B cell (primary cell): ENCODE measurements around the gene IVL. TPM values are rescaled to one million over a fixed set of nuclear protein-coding genes. Genes with fewer than 3 reads are reported as not detected.

ENCODE experiments used
- ATAC-seq: fragments of 200-7000 bp; cut with Tn5 transposase; one replicate; pipeline ENCODE4 v1.10.0; 2021; ENCODE audit warnings: low read depth, mild to moderate bottlenecking, moderate number of reproducible peaks, moderate library complexity
- CTCF ChIA-PET: fragments of 350-600 bp; sonication (Branson Sonifier 250); formaldehyde crosslinking; loops from one replicate; lab custom pipeline; 2021; ENCODE audit warnings: antibody characterized with exemption, inconsistent platforms; lab: Charles Lee
- POLR2A ChIA-PET: fragments of 350-600 bp; sonication (Branson Sonifier 250); formaldehyde crosslinking; loops from one replicate; lab custom pipeline; 2021; ENCODE audit warnings: antibody characterized with exemption; lab: Charles Lee
- DNase-seq: peaks from one replicate; pipeline ENCODE4 v3.0.0; 2013
- H2AFZ ChIP-seq: 2 replicates; pipeline ENCODE4 v1.6.1; 2012; ENCODE audit warnings: mild to moderate bottlenecking, low read depth, low read length; ENCODE audit not compliant: insufficient read depth, poor library complexity, severe bottlenecking
- H3K27ac ChIP-seq, 2 donors: 1 replicate in 1 of 2; 2 replicates in 1 of 2; pipeline ENCODE4 v1.5.1; 2012 to 2013; ENCODE audit warnings: low read length in 2 of 2, mild to moderate bottlenecking in 2 of 2, moderate library complexity in 1 of 2
- H3K27me3 ChIP-seq, 4 experiments: fragments of 200-600 bp in 1 of 4; sonication (generic) in 1 of 4; replicated peaks in 1 of 4; 1 replicate in 2 of 4; 2 replicates in 2 of 4; pipeline versions ENCODE4 v1.6.1 to v1.7.0; 2013 to 2016; ENCODE audit warnings: low read length in 3 of 4, mild to moderate bottlenecking in 2 of 4, mixed read lengths in 1 of 4, moderate library complexity in 1 of 4; ENCODE audit not compliant: insufficient read depth in 4 of 4, control insufficient read depth in 3 of 4; ENCODE audit errors: control extremely low read depth in 1 of 4
- H3K36me3 ChIP-seq, 2 experiments: replicated peaks in 1 of 2; 1 replicate in 1 of 2; 2 replicates in 1 of 2; pipeline versions ENCODE4 v1.6.1 to v1.7.1; 2013; ENCODE audit warnings: low read length in 1 of 2; ENCODE audit not compliant: insufficient read depth in 2 of 2, control insufficient read depth in 1 of 2; ENCODE audit errors: control extremely low read depth in 1 of 2, extremely low read depth in 1 of 2
- H3K4me1 ChIP-seq, 2 donors: fragments of 200-600 bp in 1 of 2; sonication (generic) in 1 of 2; 1 replicate in 1 of 2; 2 replicates in 1 of 2; pipeline versions ENCODE4 v1.5.1 to v1.6.1; 2013 to 2017; ENCODE audit warnings: low read length in 2 of 2; ENCODE audit not compliant: control insufficient read depth in 2 of 2, insufficient read depth in 2 of 2
- H3K4me2 ChIP-seq: replicated peaks from 2 replicates; pipeline ENCODE3; 2012; ENCODE audit warnings: mild to moderate bottlenecking, low read depth, low read length; ENCODE audit not compliant: poor library complexity, severe bottlenecking
- H3K4me3 ChIP-seq, 5 experiments: fragments of 200-600 bp in 1 of 5; sonication (generic) in 1 of 5; 1 replicate in 3 of 5; 2 replicates in 2 of 5; pipeline versions ENCODE4 v1.5.1 to v1.7.0; 2011 to 2016; ENCODE audit warnings: low read length in 4 of 5, mild to moderate bottlenecking in 4 of 5, low read depth in 2 of 5, control low read depth in 1 of 5, moderate library complexity in 1 of 5; ENCODE audit not compliant: insufficient read depth in 1 of 5; ENCODE audit errors: control extremely low read depth in 1 of 5, extremely low read depth in 1 of 5
- H3K79me2 ChIP-seq: fragments of 200-600 bp; sonication (generic); one replicate; pipeline ENCODE4 v1.6.0; 2016; ENCODE audit warnings: low read length; ENCODE audit not compliant: control insufficient read depth, insufficient read depth
- H3K9ac ChIP-seq: fragments of 200-600 bp; sonication (generic); 2 replicates; pipeline ENCODE4 v1.6.1; 2017; ENCODE audit warnings: mild to moderate bottlenecking, low read length, moderate library complexity
- H3K9me3 ChIP-seq, 3 donors: one replicate each; pipeline versions ENCODE4 v1.6.1 to v1.7.1; 2013; ENCODE audit warnings: low read length in 2 of 3; ENCODE audit not compliant: control insufficient read depth in 2 of 3, insufficient read depth in 1 of 3; ENCODE audit errors: control extremely low read depth in 1 of 3
- H4K20me1 ChIP-seq: 2 replicates; pipeline ENCODE4 v1.6.0; 2012; ENCODE audit warnings: mild to moderate bottlenecking, low read length; ENCODE audit not compliant: insufficient read depth, control insufficient read depth, poor library complexity, severe bottlenecking
- H3K27ac Mint-ChIP-seq: one replicate; pipeline ENCODE4 v1.8.0; 2021; ENCODE audit warnings: mixed read lengths
- H3K27me3 Mint-ChIP-seq: one replicate; pipeline ENCODE4 v1.8.0; 2021; ENCODE audit warnings: mixed read lengths
- H3K4me1 Mint-ChIP-seq: one replicate; pipeline ENCODE4 v1.8.0; 2021; ENCODE audit warnings: mixed read lengths
- H3K4me3 Mint-ChIP-seq: one replicate; pipeline ENCODE4 v1.8.0; 2021; ENCODE audit warnings: mixed read lengths
- H3K9me3 Mint-ChIP-seq: one replicate; pipeline ENCODE4 v1.8.0; 2022; ENCODE audit warnings: mixed read lengths; ENCODE audit not compliant: insufficient read depth
- CTCF ChIP-seq: fragments of 200-600 bp; IDR thresholded peaks from one replicate; pipeline ENCODE4 v1.8.0; 2022; ENCODE audit warnings: antibody characterized with exemption, mild to moderate bottlenecking
- EZH2 ChIP-seq: IDR thresholded peaks from 2 replicates; pipeline ENCODE4 v1.6.1; 2012; ENCODE audit warnings: borderline replicate concordance, low read depth, mild to moderate bottlenecking, moderate library complexity, low read length; ENCODE audit not compliant: insufficient read depth, poor library complexity, severe bottlenecking
- WGBS: methylation state at CpG from one replicate; pipeline ENCODE4 v1.1.5; 2013; ENCODE audit warnings: missing lambda C conversion rate; ENCODE audit not compliant: insufficient coverage; 5-methylcytosine and 5-hydroxymethylcytosine counted together
- intact Hi-C: fragments of 100-400 bp; cut with micrococcal nuclease; formaldehyde crosslinking; loops from one replicate; pipeline ENCODE4 v1.10.0; 2022
- polyA plus RNA-seq: library from polyadenylated mRNA; depleted of rRNA; stranded (reverse); fragments of >200 nt; gene quantifications from 2 replicates; pipeline ENCODE4 v1.2.3, GENCODE V29; 2012
- total RNA-seq, 2 donors: library from RNA; stranded (reverse); fragments of 120-200 nt in 1 of 2; gene quantifications; 1 replicate in 1 of 2; 2 replicates in 1 of 2; pipeline versions ENCODE4 v1.2.3 to v1.2.4, GENCODE V29; 2013 to 2022

Gene IVL
- total and polyA plus RNA-seq, 2 donors (not counting 1 experiment from before 2014, with no cell fraction given) = not detected

GRCh38 chr1:152926091-152926490 lies 17.7 kb downstream of the IVL start:
- ChIA-PET POLR2A (no interaction called here), CTCF (interaction anchor here (1.4 kb wide), 1 partner anchor 55 kb away, joined by 4 read pairs; no protein-coding TSS in a partner anchor)
- Histone ChIP-seq H3K9me3 (no peaks in the 10 kb centered on the region), H3K9ac (no peak overlapping the region), H3K27ac (no peak overlapping the region), H3K4me2 (no peak overlapping the region), H3K4me3 (no peak overlapping the region), H3K27me3 (peaks cover 0 to 7% (median 5%) of the 10 kb centered on the region in 4 experiments), H2AFZ (no peak overlapping the region), H3K4me1 (no peaks in the 10 kb centered on the region), H3K79me2 (no peaks in the 10 kb centered on the region), H3K36me3 (no peaks in the 10 kb centered on the region), H4K20me1 (no peaks in the 10 kb centered on the region)
- DNase-seq = no peak
- Mint-ChIP-seq H3K4me3 (no peak overlapping the region), H3K27ac (no peak overlapping the region), H3K9me3 (no peaks in the 10 kb centered on the region), H3K27me3 (peaks cover 18% of the 10 kb centered on the region), H3K4me1 (no peaks in the 10 kb centered on the region)
- WGBS = 50% methylated on average over 2 of the region's 3 CpGs
- no peak for ATAC-seq
- TF ChIP-seq EZH2 = no peak
- no peak for TF ChIP-seq CTCF
- intact Hi-C loops = no loop called here

GRCh38 chr1:152928671-152929070 lies 20.3 kb downstream of the IVL start:
- DNase-seq (no peak), ATAC-seq (no peak)
- no peaks in the 10 kb centered on the region for H4K20me1 ChIP-seq
- H3K9me3 ChIP-seq = no peaks in the 10 kb centered on the region
- CTCF ChIA-PET = no interaction called here
- intact Hi-C loops = no loop called here
- no peaks in the 10 kb centered on the region for H3K9me3 Mint-ChIP-seq
- H3K9ac ChIP-seq = no peak overlapping the region
- no peak overlapping the region for H3K4me3 Mint-ChIP-seq
- no peaks in the 10 kb centered on the region for H3K4me1 Mint-ChIP-seq
- H3K27me3 Mint-ChIP-seq = peaks cover 4% of the 10 kb centered on the region
- POLR2A ChIA-PET = no interaction called here
- H3K79me2 ChIP-seq = no peaks in the 10 kb centered on the region
- WGBS = no CpG with 5 or more reads among the region's 3 CpGs
- no peak overlapping the region for H3K4me2 ChIP-seq
- no peak overlapping the region for H3K27ac Mint-ChIP-seq
- no peaks in the 10 kb centered on the region for H3K36me3 ChIP-seq
- H3K4me3 ChIP-seq = no peak overlapping the region
- no peak for TF ChIP-seq CTCF
- no peak for TF ChIP-seq EZH2
- H3K4me1 ChIP-seq = no peaks in the 10 kb centered on the region
- H3K27ac ChIP-seq = no peak overlapping the region
- peaks cover 0 to 3% (median 1%) of the 10 kb centered on the region in 4 experiments for H3K27me3 ChIP-seq
- H2AFZ ChIP-seq = no peak overlapping the region
